Trophoblast cell (in vitro differentiated cells and primary cell): Measurements from ENCODE around the gene XXYLT1.

ENCODE experiments used
- DNase-seq, 2 donors: peaks; one replicate each; pipeline ENCODE4 v3.0.0-alpha.2; 2016
- H2AFZ ChIP-seq: 2 replicates; pipeline ENCODE4 v1.6.1; 2013; ENCODE audit warnings: low read length, moderate library complexity, mild to moderate bottlenecking; ENCODE audit not compliant: insufficient read depth, poor library complexity
- H2AK5ac ChIP-seq: 2 replicates; pipeline ENCODE4 v1.6.1; 2013; ENCODE audit warnings: mild to moderate bottlenecking, low read length
- H2BK120ac ChIP-seq: 2 replicates; pipeline ENCODE4 v1.6.1; 2013; ENCODE audit warnings: low read length, mild to moderate bottlenecking, moderate library complexity; ENCODE audit not compliant: insufficient read depth, poor library complexity
- H2BK12ac ChIP-seq: 2 replicates; pipeline ENCODE4 v1.6.1; 2013; ENCODE audit warnings: mild to moderate bottlenecking, low read length, moderate library complexity
- H2BK5ac ChIP-seq: 2 replicates; pipeline ENCODE4 v1.6.1; 2013; ENCODE audit warnings: low read length, low read depth, moderate library complexity, mild to moderate bottlenecking; ENCODE audit not compliant: poor library complexity
- H3K14ac ChIP-seq: 2 replicates; pipeline ENCODE4 v1.6.1; 2013; ENCODE audit warnings: mild to moderate bottlenecking, low read length
- H3K18ac ChIP-seq: 2 replicates; pipeline ENCODE4 v1.6.1; 2013; ENCODE audit warnings: mild to moderate bottlenecking, low read length
- H3K23ac ChIP-seq: 2 replicates; pipeline ENCODE4 v1.6.1; 2013; ENCODE audit warnings: low read length
- H3K27ac ChIP-seq: 2 replicates; pipeline ENCODE4 v1.5.1; 2013; ENCODE audit warnings: low read depth, mild to moderate bottlenecking, inconsistent platforms, low read length, moderate library complexity
- H3K27me3 ChIP-seq: 2 replicates; pipeline ENCODE4 v1.6.1; 2013; ENCODE audit warnings: inconsistent platforms, mild to moderate bottlenecking, low read length, moderate library complexity; ENCODE audit not compliant: insufficient read depth
- H3K36me3 ChIP-seq, 2 experiments: 1 replicate in 1 of 2; 2 replicates in 1 of 2; pipeline ENCODE4 v1.6.1; 2013; ENCODE audit warnings: low read length in 2 of 2, mild to moderate bottlenecking in 2 of 2, moderate library complexity in 1 of 2; ENCODE audit not compliant: insufficient read depth in 2 of 2, control insufficient read depth in 1 of 2
- H3K4ac ChIP-seq: 2 replicates; pipeline ENCODE4 v1.6.1; 2013; ENCODE audit warnings: low read depth, mild to moderate bottlenecking, low read length, moderate library complexity
- H3K4me1 ChIP-seq, 2 experiments: 1 replicate in 1 of 2; 2 replicates in 1 of 2; pipeline ENCODE4 v1.6.1; 2013; ENCODE audit warnings: low read length in 2 of 2, mild to moderate bottlenecking in 2 of 2, moderate library complexity in 1 of 2; ENCODE audit not compliant: insufficient read depth in 2 of 2, control insufficient read depth in 1 of 2
- H3K4me2 ChIP-seq: 2 replicates; pipeline ENCODE4 v1.6.1; 2013; ENCODE audit warnings: inconsistent platforms, mild to moderate bottlenecking, low read length, moderate library complexity
- H3K4me3 ChIP-seq: 2 replicates; pipeline ENCODE4 v1.5.1; 2013; ENCODE audit warnings: mild to moderate bottlenecking, low read depth, low read length, inconsistent platforms
- H3K79me1 ChIP-seq: one replicate; pipeline ENCODE4 v1.6.1; 2013; ENCODE audit warnings: low read length
- H3K79me2 ChIP-seq: 2 replicates; pipeline ENCODE4 v1.6.1; 2013; ENCODE audit warnings: low read length, mild to moderate bottlenecking; ENCODE audit not compliant: control insufficient read depth, insufficient read depth, poor library complexity
- H3K9ac ChIP-seq: 2 replicates; pipeline ENCODE4 v1.6.1; 2013; ENCODE audit warnings: mild to moderate bottlenecking, low read length
- H3K9me3 ChIP-seq: 2 replicates; pipeline ENCODE4 v1.6.1; 2013; ENCODE audit warnings: low read depth, mild to moderate bottlenecking, control low read depth, inconsistent platforms, low read length; ENCODE audit not compliant: insufficient read depth
- H4K12ac ChIP-seq: 2 replicates; pipeline ENCODE4 v1.6.1; 2013; ENCODE audit warnings: low read depth, mild to moderate bottlenecking, low read length, moderate library complexity
- H4K8ac ChIP-seq: 2 replicates; pipeline ENCODE4 v1.6.1; 2013; ENCODE audit warnings: low read depth, mild to moderate bottlenecking, low read length, moderate library complexity
- H4K91ac ChIP-seq: one replicate; pipeline ENCODE4 v1.6.1; 2013; ENCODE audit warnings: low read depth, mild to moderate bottlenecking, low read length, moderate library complexity
- WGBS: extraction: QIAGEN DNeasy Blood & Tissue Kit; methylation state at CpG from one replicate; pipeline ENCODE4 v1.1.7; 2013; ENCODE audit warnings: missing lambda C conversion rate; ENCODE audit not compliant: insufficient read length, insufficient coverage; ENCODE audit errors: extremely low coverage; 5-methylcytosine and 5-hydroxymethylcytosine counted together

Gene XXYLT1

GRCh38 chr3:195170496-195170895 is 100.5 kb downstream of the XXYLT1 start:
- Histone ChIP-seq H3K4me3 (no peak overlapping the region), H3K79me2 (no peaks in the 10 kb centered on the region), H3K4me1 (no peaks in the 10 kb centered on the region), H3K9ac (no peak overlapping the region), H3K18ac (no peak overlapping the region), H3K14ac (no peak overlapping the region), H3K79me1 (no peaks in the 10 kb centered on the region), H3K4ac (no peak overlapping the region), H3K23ac (no peak overlapping the region), H4K12ac (no peak overlapping the region), H4K91ac (no peak overlapping the region), H3K4me2 (no peak overlapping the region), H2BK5ac (no peak overlapping the region), H4K8ac (no peak overlapping the region), H2BK12ac (no peak overlapping the region), H3K27me3 (no peaks in the 10 kb centered on the region), H2BK120ac (no peak overlapping the region), H3K27ac (no peak overlapping the region), H2AFZ (no peak overlapping the region), H2AK5ac (no peak overlapping the region), H3K36me3 (no peaks in the 10 kb centered on the region), H3K9me3 (peaks cover 1% of the 10 kb centered on the region)
- DNase-seq, result no peak
- no CpG with 5 or more reads among the region's 5 CpGs for WGBS

- Histone ChIP-seq H3K4ac (no peak overlapping the region), H2BK12ac (no peak overlapping the region), H3K27me3 (no peaks in the 10 kb centered on the region), H2BK5ac (no peak overlapping the region), H3K79me1 (no peaks in the 10 kb centered on the region), H3K9ac (no peak overlapping the region), H3K23ac (no peak overlapping the region), H2BK120ac (no peak overlapping the region), H3K4me2 (no peak overlapping the region), H3K18ac (no peak overlapping the region), H2AFZ (no peak overlapping the region), H3K4me3 (no peak overlapping the region), H2AK5ac (no peak overlapping the region), H3K79me2 (no peaks in the 10 kb centered on the region), H3K9me3 (peaks cover 1% of the 10 kb centered on the region), H4K8ac (no peak overlapping the region), H3K14ac (no peak overlapping the region), H3K4me1 (no peaks in the 10 kb centered on the region), H3K27ac (no peak overlapping the region), H4K91ac (no peak overlapping the region), H3K36me3 (no peaks in the 10 kb centered on the region), H4K12ac (no peak overlapping the region)
- no CpG with 5 or more reads among the region's 23 CpGs for WGBS
- no peak for DNase-seq
Observed at GRCh38 chr3:195169011-195169649, 101.8 kb downstream of the XXYLT1 start.

- no CpG with 5 or more reads among the region's 6 CpGs for WGBS
- Histone ChIP-seq H3K4me1 (no peaks in the 10 kb centered on the region), H3K18ac (no peak overlapping the region), H4K12ac (no peak overlapping the region), H3K36me3 (no peaks in the 10 kb centered on the region), H3K9ac (no peak overlapping the region), H3K27ac (no peak overlapping the region), H2BK120ac (no peak overlapping the region), H4K91ac (no peak overlapping the region), H2BK12ac (no peak overlapping the region), H3K14ac (no peak overlapping the region), H3K79me2 (no peaks in the 10 kb centered on the region), H3K4ac (no peak overlapping the region), H2AK5ac (no peak overlapping the region), H3K23ac (no peak overlapping the region), H3K27me3 (no peaks in the 10 kb centered on the region), H3K4me3 (no peak overlapping the region), H3K79me1 (no peaks in the 10 kb centered on the region), H3K9me3 (peaks cover 1% of the 10 kb centered on the region), H4K8ac (no peak overlapping the region), H2AFZ (no peak overlapping the region), H3K4me2 (no peak overlapping the region), H2BK5ac (no peak overlapping the region)
- DNase-seq, result no peak
Observed at GRCh38 chr3:195168009-195168762, 102.8 kb downstream of the XXYLT1 start.

GRCh38 chr3:195165790-195166189 is 105.2 kb downstream of the XXYLT1 start:
- no peak overlapping the region for H3K4me3 ChIP-seq
- H3K4me1 ChIP-seq, result peaks cover under 1 to 1% of the 10 kb centered on the region in 2 experiments
- no peaks in the 10 kb centered on the region for H3K36me3 ChIP-seq
- H4K12ac ChIP-seq, result no peak overlapping the region
- H4K8ac ChIP-seq, result no peak overlapping the region
- DNase-seq, result no peak
- H2AK5ac ChIP-seq, result no peak overlapping the region
- H3K4me2 ChIP-seq, result no peak overlapping the region
- H3K18ac ChIP-seq, result no peak overlapping the region
- H3K27ac ChIP-seq, result no peak overlapping the region
- H2BK120ac ChIP-seq, result no peak overlapping the region
- no peak overlapping the region for H3K23ac ChIP-seq
- no peak overlapping the region for H3K4ac ChIP-seq
- H3K9me3 ChIP-seq, result peaks cover 1% of the 10 kb centered on the region
- H2BK5ac ChIP-seq, result no peak overlapping the region
- no peak overlapping the region for H4K91ac ChIP-seq
- no peak overlapping the region for H3K9ac ChIP-seq
- H2AFZ ChIP-seq, result no peak overlapping the region
- WGBS, result no CpG with 5 or more reads among the region's 1 CpG
- H3K14ac ChIP-seq, result no peak overlapping the region
- no peaks in the 10 kb centered on the region for H3K27me3 ChIP-seq
- H2BK12ac ChIP-seq, result no peak overlapping the region
- H3K79me2 ChIP-seq, result no peaks in the 10 kb centered on the region
- H3K79me1 ChIP-seq, result no peaks in the 10 kb centered on the region
